GM12878 (cell line): Measurements from ENCODE around the gene SIGLEC6. TPM values are rescaled to one million over a fixed set of nuclear protein-coding genes. Genes with fewer than 3 reads are reported as not detected.

ENCODE experiments used
- ATAC-seq: fragments of 200-7000 bp; cut with Tn5 transposase; 3 replicates; pipeline ENCODE4 v1.9.1; 2020; ENCODE audit warnings: mild to moderate bottlenecking, moderate library complexity
- BruUV-seq: library from RNA; stranded (reverse); fragments of 400-500 nt; replicated peaks from 2 replicates; lab custom pipeline; 2021; lab: Mats Ljungman, UMichigan
- CTCF ChIA-PET: fragments of 300-600 bp; sonication (Branson Sonifier 250); formaldehyde crosslinking; extraction: SDS; loops from one replicate; lab custom pipeline; 2021; ENCODE audit warnings: inconsistent platforms; lab: Yijun Ruan, JAX
- POLR2A ChIA-PET: fragments of 350-600 bp; formaldehyde crosslinking; extraction: SDS; loops from one replicate; lab custom pipeline; 2021; ENCODE audit warnings: inconsistent platforms; lab: Charles Lee
- RAD21 ChIA-PET: fragments of 300-600 bp; sonication (Branson Sonifier 250); formaldehyde crosslinking; loops from one replicate; lab custom pipeline; 2023; ENCODE audit warnings: antibody characterized with exemption; ENCODE audit not compliant: unreplicated experiment; lab: Charles Lee
- SMC1A ChIA-PET: fragments of 300-600 bp; sonication (Branson Sonifier 250); formaldehyde crosslinking; loops from one replicate; lab custom pipeline; 2023; ENCODE audit not compliant: unreplicated experiment, uncharacterized antibody; lab: Charles Lee
- DNase-seq: peaks from one replicate; pipeline ENCODE4 v3.0.0-alpha.2; 2011; ENCODE audit warnings: low read depth, low spot score
- FAIRE-seq: peaks from 3 replicates; lab custom pipeline; 2011; peaks lifted over from hg19 to GRCh38; lab: Jason Lieb, UNC
- H2AFZ ChIP-seq: 2 replicates; pipeline ENCODE4 v1.6.0; 2011; ENCODE audit warnings: low read depth, low read length, control low read depth; ENCODE audit not compliant: control insufficient read depth
- H3K27ac ChIP-seq: 2 replicates; pipeline ENCODE4 v1.5.1; 2011; ENCODE audit warnings: control low read depth; ENCODE audit not compliant: control insufficient read depth, insufficient read depth
- H3K27me3 ChIP-seq, 2 experiments: replicated peaks in 1 of 2; 2 replicates each; pipeline versions ENCODE4 v1.6.0 to v1.6.1; 2011; ENCODE audit warnings: low read length in 1 of 2; ENCODE audit not compliant: control insufficient read depth in 2 of 2, insufficient read depth in 2 of 2
- H3K36me3 ChIP-seq, 2 experiments: 2 replicates each; pipeline ENCODE4 v1.5.1; 2011; ENCODE audit warnings: low read length in 1 of 2; ENCODE audit not compliant: control insufficient read depth in 2 of 2, insufficient read depth in 2 of 2
- H3K4me1 ChIP-seq: 2 replicates; pipeline ENCODE4 v1.6.1; 2011; ENCODE audit warnings: mild to moderate bottlenecking, low read length, moderate library complexity, mixed read lengths; ENCODE audit not compliant: control insufficient read depth, insufficient read depth
- H3K4me2 ChIP-seq: 2 replicates; pipeline ENCODE4 v1.6.0; 2011; ENCODE audit warnings: control low read depth; ENCODE audit not compliant: control insufficient read depth, insufficient read depth
- H3K4me3 ChIP-seq: fragments of 200-600 bp; sonication (generic); 2 replicates; pipeline ENCODE4 v1.5.1; 2016
- H3K79me2 ChIP-seq: 2 replicates; pipeline ENCODE4 v1.6.0; 2011; ENCODE audit warnings: low read length; ENCODE audit not compliant: control insufficient read depth, insufficient read depth
- H3K9ac ChIP-seq: 2 replicates; pipeline ENCODE4 v1.8.0; 2011; ENCODE audit warnings: low read length, control low read depth, mixed read lengths; ENCODE audit not compliant: control insufficient read depth, insufficient read depth
- H3K9me3 ChIP-seq: replicated peaks from 3 replicates; pipeline ENCODE4 v1.5.1; 2011; ENCODE audit warnings: mild to moderate bottlenecking, low read length; ENCODE audit not compliant: control insufficient read depth, insufficient read depth
- H4K20me1 ChIP-seq: 2 replicates; pipeline ENCODE4 v1.6.0; 2011; ENCODE audit not compliant: control insufficient read depth, insufficient read depth
- BACH1 ChIP-seq: fragments of 450-650 bp; IDR thresholded peaks from 2 replicates; pipeline ENCODE4 v1.6.1; 2017; ENCODE audit warnings: mild to moderate bottlenecking, borderline replicate concordance
- BCL11A ChIP-seq: IDR thresholded peaks from 2 replicates; pipeline ENCODE4 v1.6.1; 2011; ENCODE audit warnings: low read depth, low read length
- BHLHE40 ChIP-seq, 2 experiments: fragments of 450-650 bp in 1 of 2; IDR thresholded peaks; 2 replicates each; pipeline ENCODE4 v1.6.1; 2011 to 2017; ENCODE audit warnings: low read depth in 2 of 2, borderline replicate concordance in 1 of 2, improper control_type of control experiment in 1 of 2, low read length in 1 of 2, mild to moderate bottlenecking in 1 of 2
- CBX5 ChIP-seq: sonication (generic); IDR thresholded peaks from 2 replicates; pipeline ENCODE4 v1.6.1; 2016; ENCODE audit warnings: low read depth, moderate library complexity, mild to moderate bottlenecking, inconsistent platforms
- CREB1 ChIP-seq: IDR thresholded peaks from 2 replicates; pipeline ENCODE4 v1.6.1; 2012; ENCODE audit warnings: low read depth, mild to moderate bottlenecking, inconsistent platforms
- CUX1 ChIP-seq: IDR thresholded peaks from 2 replicates; pipeline ENCODE4 v1.6.1; 2012; ENCODE audit warnings: improper control_type of control experiment, low read depth, low read length; ENCODE audit not compliant: insufficient replicate concordance
- FOXK2 ChIP-seq: fragments of 450-650 bp; IDR thresholded peaks from 2 replicates; pipeline ENCODE4 v1.6.1; 2017; ENCODE audit warnings: mild to moderate bottlenecking, moderate library complexity
- HDGF ChIP-seq: fragments of 450-650 bp; IDR thresholded peaks from 2 replicates; pipeline ENCODE4 v1.6.1; 2016; ENCODE audit warnings: antibody characterized with exemption
- IKZF2 ChIP-seq, 2 experiments: fragments of 450-650 bp; IDR thresholded peaks; 2 replicates each; pipeline ENCODE4 v1.6.1; 2017; ENCODE audit warnings: mild to moderate bottlenecking in 2 of 2, moderate library complexity in 2 of 2
- MXI1 ChIP-seq: fragments of 150-350 bp; IDR thresholded peaks from 2 replicates; pipeline ENCODE4 v1.6.1; 2011; ENCODE audit warnings: low read depth, mild to moderate bottlenecking, inconsistent platforms, low read length, improper control_type of control experiment
- NFIC ChIP-seq: IDR thresholded peaks from 2 replicates; pipeline ENCODE4 v1.6.1; 2012; ENCODE audit warnings: low read depth, mild to moderate bottlenecking, inconsistent platforms, low read length, moderate library complexity
- NR2C1 ChIP-seq: fragments of 450-650 bp; IDR thresholded peaks from 2 replicates; pipeline ENCODE4 v1.6.1; 2017; ENCODE audit warnings: antibody characterized with exemption, mild to moderate bottlenecking, moderate library complexity
- RFX5 ChIP-seq: IDR thresholded peaks from 2 replicates; pipeline ENCODE4 v1.6.1; 2011; ENCODE audit warnings: low read depth, low read length, improper control_type of control experiment
- SREBF2 ChIP-seq: IDR thresholded peaks from 2 replicates; pipeline ENCODE4 v1.6.1; 2012; ENCODE audit warnings: mild to moderate bottlenecking, low read length
- WRNIP1 ChIP-seq: IDR thresholded peaks from 2 replicates; pipeline ENCODE4 v1.6.1; 2011; ENCODE audit warnings: low read depth, low read length, improper control_type of control experiment, borderline replicate concordance
- ZBED1 ChIP-seq: IDR thresholded peaks from 2 replicates; pipeline ENCODE4 v1.6.1; 2016; ENCODE audit warnings: borderline replicate concordance
- ZNF207 ChIP-seq: fragments of 450-650 bp; IDR thresholded peaks from 2 replicates; pipeline ENCODE4 v1.6.1; 2014; ENCODE audit warnings: antibody characterized with exemption, mild to moderate bottlenecking, borderline replicate concordance
- WGBS: methylation state at CpG from one replicate; pipeline ENCODE4 v1.1.6; 2016; ENCODE audit warnings: low lambda C conversion rate; ENCODE audit not compliant: insufficient replicate concordance, insufficient coverage; ENCODE audit errors: missing lambda C conversion rate; 5-methylcytosine and 5-hydroxymethylcytosine counted together
- in situ Hi-C: fragments of 300-500 bp; cut with MboI; formaldehyde crosslinking; loops from 9 replicates; pipeline ENCODE4 v1.14.3; 2018; ENCODE audit warnings: mixed read lengths
- intact Hi-C: fragments of 100-400 bp; cut with micrococcal nuclease; formaldehyde crosslinking; loops from one replicate; pipeline ENCODE4 v1.14.2; 2022; ENCODE audit not compliant: unreplicated experiment
- polyA plus RNA-seq, 11 experiments: library from polyadenylated mRNA; depleted of rRNA in 4 of 11; unstranded in 6 of 11; stranded (reverse) in 5 of 11; fragments of >200 nt; fragmentation: Nextera tagmentation in 4 of 11; fragmentation: Illumina TruSeq in 1 of 11; extraction: Ambion mirVana in 4 of 11; extraction: Trizol in 1 of 11; gene quantifications; 1 replicate in 1 of 11; 2 replicates in 10 of 11; pipeline versions ENCODE4 v1.2.1 to v1.2.3, GENCODE V29; 2011 to 2016; ENCODE audit warnings: inconsistent platforms in 2 of 11, missing spikeins in 2 of 11, low read depth in 1 of 11
- total RNA-seq, 4 experiments: library from RNA; depleted of rRNA in 3 of 4; stranded (reverse); fragments of >200 nt in 3 of 4; fragmentation: Illumina TruSeq in 1 of 4; extraction: Trizol in 1 of 4; gene quantifications; 2 replicates each; pipeline versions ENCODE4 v1.2.1 to v1.2.3, GENCODE V29; 2013 to 2021
- TF ChIP-seq, protein P1 (sequence below): fragments of 450-650 bp; IDR thresholded peaks from 2 replicates; pipeline ENCODE4 v1.6.1; 2017; ENCODE audit warnings: borderline replicate concordance

Gene SIGLEC6
- total and polyA plus RNA-seq, 10 of the 15 experiments (the other 5 are each of a cell fraction or from before 2014, with no cell fraction given): 0.08 to 0.40 (median 0.27) TPM; not detected in 2

- TF ChIP-seq, protein P1, sequence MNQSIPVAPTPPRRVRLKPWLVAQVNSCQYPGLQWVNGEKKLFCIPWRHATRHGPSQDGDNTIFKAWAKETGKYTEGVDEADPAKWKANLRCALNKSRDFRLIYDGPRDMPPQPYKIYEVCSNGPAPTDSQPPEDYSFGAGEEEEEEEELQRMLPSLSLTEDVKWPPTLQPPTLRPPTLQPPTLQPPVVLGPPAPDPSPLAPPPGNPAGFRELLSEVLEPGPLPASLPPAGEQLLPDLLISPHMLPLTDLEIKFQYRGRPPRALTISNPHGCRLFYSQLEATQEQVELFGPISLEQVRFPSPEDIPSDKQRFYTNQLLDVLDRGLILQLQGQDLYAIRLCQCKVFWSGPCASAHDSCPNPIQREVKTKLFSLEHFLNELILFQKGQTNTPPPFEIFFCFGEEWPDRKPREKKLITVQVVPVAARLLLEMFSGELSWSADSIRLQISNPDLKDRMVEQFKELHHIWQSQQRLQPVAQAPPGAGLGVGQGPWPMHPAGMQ: no peak
- TF ChIP-seq CREB1 (no peak), ZNF207 (no peak), BHLHE40 (IDR thresholded peaks at IDR 0.05; ENCODE audit: borderline replicate concordance in 1 of 2, low read depth in 2 of 2, low read length in 1 of 2) (no peak)
Observed at GRCh38 chr19:51472607-51473006, 58.9 kb downstream of the SIGLEC6 start (continued).

GRCh38 chr19:51471527-51471926, 59.9 kb downstream of the SIGLEC6 start:
- Histone ChIP-seq H3K4me1 (no peaks in the 10 kb centered on the region), H3K9ac (no peak overlapping the region), H2AFZ (no peak overlapping the region), H3K79me2 (no peaks in the 10 kb centered on the region), H3K4me3 (no peak overlapping the region), H3K4me2 (no peak overlapping the region), H4K20me1 (no peaks in the 10 kb centered on the region; the same call in 1 of the 2 replicates), H3K9me3 (no peaks in the 10 kb centered on the region; the same call in 2 of the 3 replicates), H3K36me3 (no peaks in the 10 kb centered on the region), H3K27me3 (no peaks in the 10 kb centered on the region; a peak in 1 of 4 replicates), H3K27ac (no peak overlapping the region)
- ATAC-seq (no peak), DNase-seq (no peak), FAIRE-seq (no peak)
- RAD21 ChIA-PET: interaction anchor here (1.6 to 5.4 kb wide), 3 partner anchors 44 to 306 kb away, joined by 3 to 133 read pairs (median 6); no protein-coding TSS in a partner anchor
- intact Hi-C loops: loop anchor here (5.0 kb wide), 1 partner anchor 41 kb away; no protein-coding TSS in a partner anchor
- SMC1A ChIA-PET: interaction anchor here (1.1 to 6.4 kb wide), 4 partner anchors 32 to 188 kb away, joined by 3 to 110 read pairs (median 4); no protein-coding TSS in a partner anchor
- POLR2A ChIA-PET: no interaction called here
- no TSS peak for BruUV-seq
- 27% methylated on average over 1 of the region's 1 CpG for WGBS
- CTCF ChIA-PET: interaction anchor here (0.9 to 10.8 kb wide), 8 partner anchors 9 to 307 kb away, joined by 3 to 281 read pairs (median 3); no protein-coding TSS in a partner anchor
- in situ Hi-C loops: loop anchor here (5.0 kb wide), 1 partner anchor 186 kb away; no protein-coding TSS in a partner anchor
- TF ChIP-seq CBX5 (no peak), FOXK2 (no peak), IKZF2 (IDR thresholded peaks at IDR 0.05) (no peak), ZBED1 (no peak), HDGF (no peak), RFX5 (no peak), NFIC (no peak), WRNIP1 (no peak), NR2C1 (no peak), SREBF2 (no peak), CUX1 (no peak), BCL11A (no peak), BACH1 (no peak), MXI1 (no peak)
